ENCODE results near the gene PPP2R5A. TPM values are rescaled to one million over a fixed set of nuclear protein-coding genes. Genes with fewer than 3 reads are reported as not detected.

The PPP2R5A gene
- polyA plus RNA-seq, 3 donors = 28.1 to 38.4 (median 31.1) TPM

GRCh38 chr1:212259693-212260480, 25.3 kb upstream of the PPP2R5A start:
- peaks cover 0 to 6% (median 0%) of the 10 kb centered on the region in 7 donors for H3K9me3 Mint-ChIP-seq
- no peaks in the 10 kb centered on the region for H3K9me3 ChIP-seq (replicated peaks in 1 of 2; ENCODE audit: control insufficient read depth in 1 of 2, insufficient read depth in 1 of 2, low read length in 2 of 2)
- H2AFZ ChIP-seq (ENCODE audit: insufficient read depth, low read depth, low read length, poor library complexity, severe bottlenecking) = no peak overlapping the region
- H3K27ac ChIP-seq (ENCODE audit: low read depth in 1 of 2, low read length in 2 of 2) = peak overlapping the region in 1 of 2 donors; percentile 26
- WGBS (ENCODE audit: insufficient coverage) = 100% methylated on average over 1 of the region's 5 CpGs
- peaks cover 54 to 64% of the 10 kb centered on the region in 2 donors for H3K4me1 ChIP-seq (ENCODE audit: control insufficient read depth in 1 of 2, insufficient read depth in 2 of 2, low read length in 2 of 2)
- H3K9ac ChIP-seq (ENCODE audit: insufficient read depth, low read length, poor library complexity, severe bottlenecking) = no peak overlapping the region
- intact Hi-C loops (cut with micrococcal nuclease) = loop anchor here in 1 of 2 donors (5.0 kb wide), 1 partner anchor 43 kb away; no protein-coding TSS in a partner anchor
- H3K27ac Mint-ChIP-seq = peak overlapping the region in 2 of 7 donors; percentile 19 to 74
- H4K20me1 ChIP-seq (ENCODE audit: insufficient read depth, low read length) = no peaks in the 10 kb centered on the region
- no peak overlapping the region for H3K4me3 ChIP-seq (replicated peaks in 1 of 3; ENCODE audit: low read depth in 2 of 3, low read length in 3 of 3)
- H3K36me3 ChIP-seq (replicated peaks in 1 of 2; ENCODE audit: control insufficient read depth in 1 of 2, insufficient read depth in 2 of 2, low read length in 2 of 2) = no peaks in the 10 kb centered on the region
- TF ChIP-seq CTCF (IDR thresholded peaks at IDR 0.05) = no peak
- H3K4me1 Mint-ChIP-seq = peaks cover 65% of the 10 kb centered on the region
- H3K36me3 Mint-ChIP-seq = peaks cover 4 to 10% of the 10 kb centered on the region in 2 donors
- no peak for DNase-seq
- peak overlapping the region in 1 of 2 donors; percentile 20 for H3K4me3 Mint-ChIP-seq
- no peak overlapping the region for H3K4me2 ChIP-seq (replicated peaks; ENCODE audit: extremely low read depth, low read length, poor library complexity, severe bottlenecking)
- no peaks in the 10 kb centered on the region for H3K79me2 ChIP-seq (ENCODE audit: insufficient read depth, low read length)
- no peaks in the 10 kb centered on the region for H3K27me3 Mint-ChIP-seq (ENCODE audit: low read depth in 3 of 3)
- H3K27me3 ChIP-seq (ENCODE audit: control insufficient read depth in 2 of 2, insufficient read depth in 2 of 2, low read length in 2 of 2) = no peaks in the 10 kb centered on the region

GRCh38 chr1:212260557-212261355, 24.5 kb upstream of the PPP2R5A start:
- no peaks in the 10 kb centered on the region for H3K9me3 ChIP-seq (replicated peaks in 1 of 2; ENCODE audit: control insufficient read depth in 1 of 2, insufficient read depth in 1 of 2, low read length in 2 of 2)
- H4K20me1 ChIP-seq (ENCODE audit: insufficient read depth, low read length) = no peaks in the 10 kb centered on the region
- Mint-ChIP-seq H3K9me3 (peaks cover 0 to 6% (median 0%) of the 10 kb centered on the region in 7 donors), H3K4me3 (no peak overlapping the region), H3K27me3 (ENCODE audit: low read depth in 3 of 3) (no peaks in the 10 kb centered on the region), H3K27ac (peak overlapping the region; percentile 15 to 76 (median 42)), H3K36me3 (peaks cover 4 to 10% of the 10 kb centered on the region in 2 donors), H3K4me1 (peaks cover 57% of the 10 kb centered on the region)
- no peak for TF ChIP-seq CTCF (IDR thresholded peaks at IDR 0.05)
- no peaks in the 10 kb centered on the region for H3K79me2 ChIP-seq (ENCODE audit: insufficient read depth, low read length)
- no peak overlapping the region for H3K9ac ChIP-seq (ENCODE audit: insufficient read depth, low read length, poor library complexity, severe bottlenecking)
- DNase-seq = peak; percentile 12 to 39 (median 13)
- no peak overlapping the region for H3K4me3 ChIP-seq (replicated peaks in 1 of 3; ENCODE audit: low read depth in 2 of 3, low read length in 3 of 3)
- H3K36me3 ChIP-seq (replicated peaks in 1 of 2; ENCODE audit: control insufficient read depth in 1 of 2, insufficient read depth in 2 of 2, low read length in 2 of 2) = no peaks in the 10 kb centered on the region
- peak overlapping the region in 1 of 2 donors; percentile 26 for H3K27ac ChIP-seq (ENCODE audit: low read depth in 1 of 2, low read length in 2 of 2)
- no peaks in the 10 kb centered on the region for H3K27me3 ChIP-seq (ENCODE audit: control insufficient read depth in 2 of 2, insufficient read depth in 2 of 2, low read length in 2 of 2)
- WGBS (ENCODE audit: insufficient coverage) = 100% methylated on average over 1 of the region's 3 CpGs
- intact Hi-C loops (cut with micrococcal nuclease) = loop anchor here in 1 of 2 donors (5.0 kb wide), 1 partner anchor 43 kb away; no protein-coding TSS in a partner anchor
- peaks cover 46 to 55% of the 10 kb centered on the region in 2 donors for H3K4me1 ChIP-seq (ENCODE audit: control insufficient read depth in 1 of 2, insufficient read depth in 2 of 2, low read length in 2 of 2)
- H2AFZ ChIP-seq (ENCODE audit: insufficient read depth, low read depth, low read length, poor library complexity, severe bottlenecking) = peak overlapping the region; percentile 19
- H3K4me2 ChIP-seq (replicated peaks; ENCODE audit: extremely low read depth, low read length, poor library complexity, severe bottlenecking) = no peak overlapping the region
